8988T (cell line): ENCODE measurements around the gene SKA1.
"Not testable (repeated sequence)": the region's sequence is repeated elsewhere in the genome, so short reads cannot be mapped to it uniquely, and the experiment has no call there.

Source experiments
- DNase-seq: peaks from one replicate; pipeline ENCODE4 v3.0.0; 2011

SKA1 gene

DNA sequence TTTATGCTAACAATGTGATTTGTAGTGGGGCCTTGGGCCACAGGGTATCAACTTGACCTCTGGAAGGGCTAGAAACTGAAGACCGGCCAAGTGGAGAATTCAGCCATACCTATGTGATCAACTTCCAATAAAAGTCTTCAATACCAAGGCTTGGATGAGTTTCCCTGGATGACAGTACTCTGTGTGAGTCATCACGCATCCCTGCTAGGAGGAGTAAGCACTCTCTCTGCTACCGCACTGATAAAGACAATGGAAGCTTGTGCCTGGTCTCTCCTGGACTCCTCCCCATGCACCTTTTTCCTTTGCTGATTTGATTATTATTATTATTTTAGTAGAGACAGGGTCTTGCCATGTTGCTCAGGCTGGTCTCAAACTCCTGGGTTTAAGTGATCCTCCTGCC, 58.1 kb downstream of the SKA1 start:
- no peak for DNase-seq

DNA sequence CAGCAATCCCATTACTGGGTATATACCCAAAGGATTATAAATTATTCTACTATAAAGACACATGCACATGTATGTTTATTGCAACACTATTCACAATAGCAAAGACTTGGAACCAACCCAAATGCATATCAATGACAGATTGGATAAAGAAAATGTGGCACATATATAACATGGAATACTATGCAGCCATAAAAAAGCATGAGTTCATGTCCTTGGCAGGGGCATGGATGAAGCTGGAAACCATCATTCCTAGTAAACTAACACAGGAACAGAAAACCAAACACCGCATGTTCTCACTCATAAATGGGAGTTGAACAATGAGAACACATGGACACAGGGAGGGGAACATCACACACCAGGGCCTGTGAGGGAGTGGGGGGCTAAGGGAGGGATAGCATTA, 61.9 kb downstream of the SKA1 start:
- DNase-seq = not testable (repeated sequence)

- DNase-seq = no peak
These were observed 64.7 kb downstream of the SKA1 start for GRCh38 chr18:50439460-50440015.

DNA sequence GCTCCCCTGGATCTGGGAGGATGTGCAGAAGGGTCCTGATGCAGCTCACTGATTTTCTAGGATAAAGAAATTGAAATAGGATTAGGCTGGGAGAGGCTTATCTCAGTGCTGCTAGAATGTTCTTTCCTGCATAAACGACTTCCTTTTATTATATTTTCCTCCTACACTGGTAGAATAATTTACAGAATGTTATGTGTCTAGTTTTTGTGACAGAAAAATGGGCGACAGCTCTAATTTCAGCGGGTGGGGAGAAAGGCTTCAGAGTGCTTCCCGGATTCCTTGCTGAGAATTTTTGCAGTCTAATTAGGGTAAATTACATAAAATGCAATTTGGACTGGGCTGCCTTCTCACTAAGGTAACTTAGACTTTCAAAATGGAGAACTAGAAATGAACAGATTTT, 66.2 kb downstream of the SKA1 start:
- no peak for DNase-seq

DNA sequence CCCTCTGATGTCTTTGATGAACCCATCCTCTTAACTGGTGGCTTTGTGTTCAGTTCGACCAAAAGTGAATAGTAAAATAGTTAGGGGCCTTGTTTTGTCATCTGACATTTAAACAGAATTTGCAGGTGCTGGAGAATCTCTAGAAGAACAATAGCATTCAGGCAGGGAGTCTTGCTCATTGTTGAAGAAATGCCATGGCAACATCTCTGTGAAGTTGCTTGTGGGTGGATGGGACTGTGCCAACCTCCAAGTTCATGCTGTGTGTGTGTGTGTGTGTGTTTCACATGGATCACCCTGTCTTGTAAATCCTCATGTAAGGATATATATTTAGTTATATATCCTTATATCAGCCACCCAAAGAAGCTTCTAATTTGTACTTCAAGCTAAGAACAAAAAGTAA, 66.7 kb downstream of the SKA1 start:
- DNase-seq = no peak
